Endothelial cell of umbilical vein (primary cell): ENCODE measurements around the gene PLEKHH1. TPM values are rescaled to one million over a fixed set of nuclear protein-coding genes. Genes with fewer than 3 reads are reported as not detected.

ENCODE experiments used
- BruUV-seq: library from RNA; stranded (reverse); fragments of 400-500 nt; replicated peaks from 2 replicates; lab custom pipeline; 2021; lab: Mats Ljungman, UMichigan
- CTCF ChIA-PET: fragments of 300-600, 350-600 bp; sonication (Branson Sonifier 250); formaldehyde crosslinking; loops from one replicate; lab custom pipeline; 2021; ENCODE audit warnings: antibody characterized with exemption, inconsistent platforms; lab: Charles Lee
- POLR2A ChIA-PET: fragments of 300-600, 350-600 bp; sonication (Branson Sonifier 250); formaldehyde crosslinking; loops from one replicate; lab custom pipeline; 2021; ENCODE audit warnings: antibody characterized with exemption, inconsistent platforms; lab: Charles Lee
- DNase-seq: peaks from one replicate; pipeline ENCODE4 v3.0.0-alpha.2; 2011; ENCODE audit warnings: low read depth, low spot score
- FAIRE-seq: peaks from 2 replicates; lab custom pipeline; 2011; peaks lifted over from hg19 to GRCh38; lab: Jason Lieb, UNC
- H2AFZ ChIP-seq: 2 replicates; pipeline ENCODE4 v1.6.0; 2012; ENCODE audit warnings: low read depth, low read length, control low read depth, inconsistent platforms
- H3K27ac ChIP-seq: 2 replicates; pipeline ENCODE4 v1.5.1; 2011; ENCODE audit warnings: low read depth, mild to moderate bottlenecking, control low read depth, low read length, moderate library complexity; ENCODE audit not compliant: insufficient read depth
- H3K27me3 ChIP-seq, 2 experiments: 2 replicates each; pipeline versions ENCODE4 v1.6.0 to v1.6.1; 2011; ENCODE audit warnings: low read length in 2 of 2, mixed read lengths in 1 of 2; ENCODE audit not compliant: control insufficient read depth in 2 of 2, insufficient read depth in 2 of 2
- H3K36me3 ChIP-seq, 2 experiments: 2 replicates in 1 of 2; 3 replicates in 1 of 2; pipeline ENCODE4 v1.5.1; 2011; ENCODE audit warnings: low read length in 2 of 2, mild to moderate bottlenecking in 1 of 2, moderate library complexity in 1 of 2; ENCODE audit not compliant: control insufficient read depth in 2 of 2, insufficient read depth in 2 of 2; ENCODE audit errors: extremely low read depth in 1 of 2
- H3K4me1 ChIP-seq: 3 replicates; pipeline ENCODE4 v1.5.1; 2011; ENCODE audit warnings: mild to moderate bottlenecking, low read length; ENCODE audit not compliant: control insufficient read depth, insufficient read depth; ENCODE audit errors: extremely low read depth
- H3K4me2 ChIP-seq: 2 replicates; pipeline ENCODE4 v1.6.1; 2011; ENCODE audit warnings: low read length, control low read depth, mixed read lengths; ENCODE audit not compliant: insufficient read depth
- H3K4me3 ChIP-seq, 3 experiments: fragments of 200-600 bp in 1 of 3; sonication (generic), shearing (Covaris generic) in 1 of 3; replicated peaks in 1 of 3; 2 replicates each; pipeline ENCODE4 v1.5.1; 2011 to 2016; ENCODE audit warnings: control low read depth in 3 of 3, low read length in 3 of 3, mild to moderate bottlenecking in 2 of 3, inconsistent platforms in 1 of 3, low read depth in 1 of 3, moderate library complexity in 1 of 3; ENCODE audit not compliant: insufficient read depth in 1 of 3
- H3K79me2 ChIP-seq: 2 replicates; pipeline ENCODE4 v1.6.0; 2012; ENCODE audit warnings: low read length, inconsistent platforms; ENCODE audit not compliant: control insufficient read depth, insufficient read depth
- H3K9ac ChIP-seq: replicated peaks from 2 replicates; pipeline ENCODE3; 2011; ENCODE audit warnings: low read length, control low read depth; ENCODE audit not compliant: insufficient read depth; ENCODE audit errors: extremely low read depth
- H3K9me1 ChIP-seq: replicated peaks from 3 replicates; pipeline ENCODE4 v1.6.0; 2011; ENCODE audit warnings: mild to moderate bottlenecking, low read length; ENCODE audit not compliant: control insufficient read depth, insufficient read depth; ENCODE audit errors: extremely low read depth
- H3K9me3 ChIP-seq: replicated peaks from 2 replicates; pipeline ENCODE4 v1.5.1; 2012; ENCODE audit warnings: low read length, inconsistent platforms; ENCODE audit not compliant: control insufficient read depth, insufficient read depth
- H4K20me1 ChIP-seq: replicated peaks from 2 replicates; pipeline ENCODE3; 2011; ENCODE audit warnings: mild to moderate bottlenecking, low read length; ENCODE audit not compliant: control insufficient read depth, insufficient read depth; ENCODE audit errors: extremely low read depth
- CTCF ChIP-seq, 2 donors: IDR thresholded peaks; 1 replicate in 1 of 2; 2 replicates in 1 of 2; pipeline ENCODE4 v1.5.1; 2011; ENCODE audit warnings: low read length in 2 of 2, mild to moderate bottlenecking in 2 of 2, moderate library complexity in 2 of 2, control low read depth in 1 of 2, inconsistent platforms in 1 of 2, low read depth in 1 of 2; ENCODE audit not compliant: insufficient read depth in 1 of 2; ENCODE audit errors: extremely low read depth in 1 of 2
- EZH2 ChIP-seq: IDR thresholded peaks from 2 replicates; pipeline ENCODE4 v1.6.1; 2012; ENCODE audit warnings: borderline replicate concordance, low read depth, mild to moderate bottlenecking, moderate library complexity, low read length, inconsistent platforms; ENCODE audit not compliant: severe bottlenecking
- FOS ChIP-seq: IDR thresholded peaks from 2 replicates; pipeline ENCODE4 v1.6.1; 2011; ENCODE audit warnings: mild to moderate bottlenecking, low read length, moderate library complexity, borderline replicate concordance; ENCODE audit not compliant: insufficient read depth
- GATA2 ChIP-seq: IDR thresholded peaks from 2 replicates; pipeline ENCODE4 v1.7.0; 2011; ENCODE audit warnings: low read depth, mild to moderate bottlenecking, moderate library complexity, mixed read lengths, low read length; ENCODE audit not compliant: insufficient read length, insufficient read depth
- JUN ChIP-seq: IDR thresholded peaks from 2 replicates; pipeline ENCODE4 v1.6.1; 2011; ENCODE audit warnings: borderline replicate concordance, low read depth; ENCODE audit not compliant: insufficient read length, insufficient read depth
- MAX ChIP-seq: IDR thresholded peaks from 2 replicates; pipeline ENCODE4 v1.6.1; 2011; ENCODE audit not compliant: insufficient read depth, insufficient read length
- MYC ChIP-seq: IDR thresholded peaks from one replicate; pipeline ENCODE4 v1.6.1; 2011; ENCODE audit warnings: mild to moderate bottlenecking, low read depth, low read length
- POLR2A ChIP-seq: IDR thresholded peaks from 2 replicates; pipeline ENCODE4 v1.6.1; 2012; ENCODE audit warnings: low read depth, mild to moderate bottlenecking, control low read depth, low read length
- POLR2AphosphoS5 ChIP-seq: IDR thresholded peaks from 2 replicates; pipeline ENCODE4 v1.6.1; 2012; ENCODE audit warnings: low read depth, mild to moderate bottlenecking, control low read depth, low read length, moderate library complexity; ENCODE audit not compliant: insufficient read depth
- dilution Hi-C: fragments of 300-500 bp; cut with MboI; formaldehyde crosslinking; loops from one replicate; pipeline ENCODE4 v1.15.0; 2019; ENCODE audit warnings: low sequenced_read_pairs; ENCODE audit not compliant: extremely low pct_ligation_motif_present
- intact Hi-C: fragments of 100-400 bp; cut with micrococcal nuclease; formaldehyde crosslinking; loops from one replicate; pipeline ENCODE4 v1.10.0; 2022
- polyA plus RNA-seq, 4 experiments: library from polyadenylated mRNA; depleted of rRNA in 3 of 4; stranded (reverse) in 3 of 4; unstranded in 1 of 4; fragments of >200 nt; gene quantifications; 2 replicates each; pipeline versions ENCODE4 v1.2.1 to v1.2.3, GENCODE V29; 2011 to 2012; ENCODE audit warnings: missing spikeins in 1 of 4
- total RNA-seq: library from RNA; stranded (reverse); gene quantifications from 2 replicates; pipeline ENCODE4 v1.2.3, GENCODE V29; 2021

The PLEKHH1 gene
- total and polyA plus RNA-seq, 2 donors (not counting 3 experiments of a cell fraction or from before 2014, with no cell fraction given) = 0.17 to 0.71 TPM

GRCh38 chr14:67602995-67603545 lies 70.0 kb downstream of the PLEKHH1 start:
- Histone ChIP-seq H3K9me1 (no peaks in the 10 kb centered on the region), H3K9ac (no peak overlapping the region), H2AFZ (no peak overlapping the region), H3K36me3 (no peaks in the 10 kb centered on the region), H4K20me1 (no peaks in the 10 kb centered on the region), H3K9me3 (no peaks in the 10 kb centered on the region), H3K79me2 (no peaks in the 10 kb centered on the region), H3K27ac (no peak overlapping the region), H3K27me3 (peaks cover 0 to 10% of the 10 kb centered on the region in 2 experiments), H3K4me2 (no peak overlapping the region), H3K4me3 (no peak overlapping the region), H3K4me1 (peaks cover 6% of the 10 kb centered on the region)
- no TSS peak for BruUV-seq
- TF ChIP-seq FOS (no peak), JUN (no peak), MYC (no peak), CTCF (IDR thresholded peaks at IDR 0.05; ENCODE audit: extremely low read depth in 1 of 2, insufficient read depth in 1 of 2, low read depth in 1 of 2, low read length in 2 of 2) (no peak), MAX (no peak), EZH2 (no peak), POLR2A (no peak), GATA2 (no peak), POLR2AphosphoS5 (no peak)
- CTCF ChIA-PET = interaction anchor here (1.0 kb wide), 1 partner anchor 19 kb away, joined by 3 read pairs; no protein-coding TSS in a partner anchor
- no peak for FAIRE-seq
- POLR2A ChIA-PET = no interaction called here
- DNase-seq = no peak
- dilution Hi-C loops (no loop called here), intact Hi-C loops (no loop called here)
